ENCODE results near the gene ADAMTSL1. TPM values are rescaled to one million over a fixed set of nuclear protein-coding genes. Genes with fewer than 3 reads are reported as not detected.

The ADAMTSL1 gene
- total RNA-seq, 2 donors from 2014 or later: 1.5 TPM; not detected in 1

DNA sequence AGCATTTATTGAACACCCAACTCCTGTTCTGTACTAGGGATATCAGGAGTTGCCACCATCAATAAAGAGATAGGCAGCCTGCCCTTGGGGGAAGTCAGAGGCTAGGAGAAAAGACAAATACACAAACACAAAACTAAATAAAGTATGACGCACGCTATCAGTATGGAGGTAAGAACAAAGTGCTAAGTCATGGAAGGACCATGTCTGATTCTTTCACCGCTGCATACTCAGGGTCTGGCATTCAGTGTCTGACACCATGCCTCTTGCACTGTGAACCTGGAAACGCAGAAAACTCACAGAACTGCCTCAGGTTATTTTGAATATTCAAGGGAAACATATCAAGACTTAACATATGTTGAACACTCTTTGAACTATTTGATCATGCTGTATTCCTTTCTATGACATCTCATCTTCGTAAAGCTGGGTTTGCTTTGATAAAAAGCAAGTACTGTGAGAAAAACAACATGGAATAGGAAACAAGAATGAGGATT lies 65.3 kb downstream of the ADAMTSL1 start:
- Mint-ChIP-seq H3K9me3 (peaks cover 21% of the 10 kb centered on the region), H3K27ac (no peak overlapping the region), H3K4me3 (no peak overlapping the region), H3K4me1 (no peaks in the 10 kb centered on the region), H3K27me3 (ENCODE audit: insufficient read depth) (no peaks in the 10 kb centered on the region), H3K36me3 (ENCODE audit: low read depth) (peaks cover 3% of the 10 kb centered on the region)
- Histone ChIP-seq H3K36me3 (ENCODE audit: control insufficient read depth, insufficient read depth, low read length) (no peaks in the 10 kb centered on the region), H3K9me3 (ENCODE audit: control insufficient read depth, low read length) (peaks cover 24% of the 10 kb centered on the region), H3K4me3 (ENCODE audit: low read length) (no peak overlapping the region), H3K27ac (ENCODE audit: low read depth, low read length) (no peak overlapping the region), H3K9ac (ENCODE audit: extremely low read depth, low read length, poor library complexity, severe bottlenecking) (no peak overlapping the region), H3K27me3 (ENCODE audit: control insufficient read depth, insufficient read depth, low read length, poor library complexity, severe bottlenecking) (no peaks in the 10 kb centered on the region), H3K4me1 (ENCODE audit: control insufficient read depth, insufficient read depth, low read length) (no peaks in the 10 kb centered on the region)
- no peak for TF ChIP-seq CTCF (conservative IDR thresholded peaks at IDR 0.05)
- no peak for DNase-seq
- 90 to 95% methylated on average over 3 to 5 of the region's 5 CpGs for WGBS, 2 experiments (ENCODE audit: insufficient coverage in 1 of 2, insufficient read length in 1 of 2)

DNA sequence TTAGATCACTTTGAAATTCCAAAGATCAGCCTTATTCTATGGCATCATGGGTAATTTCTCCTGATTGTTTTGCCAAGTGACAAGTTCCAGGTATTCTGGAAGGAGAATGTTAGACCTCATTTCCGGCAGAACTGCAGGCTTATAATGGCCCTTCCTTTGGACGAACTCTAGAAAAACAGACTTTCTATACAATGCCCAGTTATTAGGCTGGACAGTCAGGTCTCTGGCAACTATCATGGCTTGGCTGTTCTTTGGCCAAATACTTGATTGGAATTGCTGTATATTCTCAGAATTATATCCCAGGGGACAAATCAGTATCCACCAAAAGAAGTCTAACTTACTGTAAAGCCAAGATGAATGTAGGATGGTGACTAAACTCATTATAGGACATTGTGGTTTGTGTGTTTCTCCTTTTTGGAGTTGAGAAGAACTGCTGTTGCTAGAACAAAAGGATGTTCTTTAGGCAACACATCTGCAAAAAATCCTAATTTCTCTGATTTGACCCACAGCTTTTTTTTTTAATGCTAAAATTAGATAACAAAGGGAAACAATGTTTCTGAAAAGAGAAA lies 69.0 kb downstream of the ADAMTSL1 start:
- H3K9ac ChIP-seq (ENCODE audit: extremely low read depth, low read length, poor library complexity, severe bottlenecking): no peak overlapping the region
- H3K9me3 ChIP-seq (ENCODE audit: control insufficient read depth, low read length): no peaks in the 10 kb centered on the region
- H3K36me3 ChIP-seq (ENCODE audit: control insufficient read depth, insufficient read depth, low read length): no peaks in the 10 kb centered on the region
- H3K4me1 Mint-ChIP-seq: no peaks in the 10 kb centered on the region
- no peak overlapping the region for H3K4me3 ChIP-seq (ENCODE audit: low read length)
- DNase-seq: no peak
- H3K27ac ChIP-seq (ENCODE audit: low read depth, low read length): no peak overlapping the region
- H3K4me1 ChIP-seq (ENCODE audit: control insufficient read depth, insufficient read depth, low read length): no peaks in the 10 kb centered on the region
- no peak overlapping the region for H3K4me3 Mint-ChIP-seq
- TF ChIP-seq CTCF (conservative IDR thresholded peaks at IDR 0.05): no peak
- H3K27ac Mint-ChIP-seq: no peak overlapping the region
- no peaks in the 10 kb centered on the region for H3K27me3 Mint-ChIP-seq (ENCODE audit: insufficient read depth)
- WGBS, 2 experiments (ENCODE audit: insufficient coverage in 1 of 2, insufficient read length in 1 of 2): 87 to 93% methylated on average over 2 of the region's 2 CpGs
- H3K27me3 ChIP-seq (ENCODE audit: control insufficient read depth, insufficient read depth, low read length, poor library complexity, severe bottlenecking): no peaks in the 10 kb centered on the region
- H3K36me3 Mint-ChIP-seq (ENCODE audit: low read depth): no peaks in the 10 kb centered on the region
- H3K9me3 Mint-ChIP-seq: no peaks in the 10 kb centered on the region

- no peaks in the 10 kb centered on the region for H3K9me3 Mint-ChIP-seq
- no peaks in the 10 kb centered on the region for H3K36me3 ChIP-seq (ENCODE audit: control insufficient read depth, insufficient read depth, low read length)
- 92% methylated on average over 4 of the region's 5 CpGs; no CpG with 5 or more reads in 1 of the 2 experiments for WGBS, 2 experiments (ENCODE audit: insufficient coverage in 1 of 2, insufficient read length in 1 of 2)
- no peak for DNase-seq
- H3K27me3 Mint-ChIP-seq (ENCODE audit: insufficient read depth): no peaks in the 10 kb centered on the region
- no peaks in the 10 kb centered on the region for H3K9me3 ChIP-seq (ENCODE audit: control insufficient read depth, low read length)
- no peak for TF ChIP-seq CTCF (conservative IDR thresholded peaks at IDR 0.05)
- no peaks in the 10 kb centered on the region for H3K4me1 Mint-ChIP-seq
- no peaks in the 10 kb centered on the region for H3K4me1 ChIP-seq (ENCODE audit: control insufficient read depth, insufficient read depth, low read length)
- H3K27ac Mint-ChIP-seq: no peak overlapping the region
- H3K36me3 Mint-ChIP-seq (ENCODE audit: low read depth): no peaks in the 10 kb centered on the region
- H3K4me3 Mint-ChIP-seq: no peak overlapping the region
- H3K27ac ChIP-seq (ENCODE audit: low read depth, low read length): no peak overlapping the region
- no peak overlapping the region for H3K9ac ChIP-seq (ENCODE audit: extremely low read depth, low read length, poor library complexity, severe bottlenecking)
- no peaks in the 10 kb centered on the region for H3K27me3 ChIP-seq (ENCODE audit: control insufficient read depth, insufficient read depth, low read length, poor library complexity, severe bottlenecking)
- no peak overlapping the region for H3K4me3 ChIP-seq (ENCODE audit: low read length)
Measured at GRCh38 chr9:18543406-18544192, 69.6 kb downstream of the ADAMTSL1 start.

Measured in endodermal cell (in vitro differentiated cells).